Measurements from ENCODE around the gene MED12L. TPM values are rescaled to one million over a fixed set of nuclear protein-coding genes. Genes with fewer than 3 reads are reported as not detected.

Gene MED12L
- total and polyA plus RNA-seq, 4 donors: 11.9 to 23.8 (median 12.6) TPM

DNA sequence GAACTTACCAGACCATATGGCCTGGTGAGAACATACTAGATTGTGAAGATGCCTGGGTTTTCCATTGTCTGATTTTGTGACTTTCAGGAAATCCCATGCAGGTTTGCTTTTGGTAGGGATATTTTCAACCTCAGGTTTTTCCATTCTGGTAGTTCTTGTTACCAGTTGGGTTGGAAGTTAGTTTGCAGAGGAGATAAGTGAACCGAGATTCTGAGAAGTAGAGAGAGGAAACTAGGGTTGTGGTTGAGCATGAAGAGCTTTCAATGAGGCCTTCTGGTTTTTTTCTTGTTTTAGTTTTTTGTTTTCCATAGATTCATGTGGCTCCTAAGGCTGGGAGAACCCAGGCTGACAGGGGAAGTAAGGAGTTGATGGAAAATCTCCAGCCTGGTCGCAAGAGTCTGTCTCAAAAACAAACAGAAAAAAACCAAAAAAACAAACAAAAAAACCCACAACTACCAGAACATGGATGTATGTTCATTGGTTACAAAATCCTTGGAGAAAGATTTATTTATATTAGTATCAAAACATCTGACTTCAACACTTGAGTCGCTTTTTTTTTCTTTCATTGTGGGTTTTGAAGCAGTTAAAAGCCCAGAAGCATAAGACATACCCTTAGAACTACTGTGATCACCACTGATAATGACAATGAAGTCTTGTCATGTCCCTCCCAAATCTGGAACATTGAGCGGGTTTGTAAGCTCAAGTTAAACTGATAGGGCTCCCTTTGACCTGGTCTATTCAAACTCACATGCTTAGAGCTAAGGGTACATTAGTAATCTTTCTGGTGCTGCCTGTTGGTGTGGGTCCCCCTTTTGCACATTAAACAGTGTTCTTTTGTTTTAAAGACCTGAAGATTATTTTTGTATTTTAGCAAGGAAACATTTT is 114.3 kb downstream of the MED12L start:
- DNase-seq (ENCODE audit: low read depth in 4 of 6, low spot score in 6 of 6): no peak
- whole genome bisulfite sequencing (ENCODE audit: insufficient coverage): 79% methylated on average over 2 of the region's 4 CpGs
- Histone ChIP-seq H3K4me1 (ENCODE audit: control insufficient read depth, insufficient read depth, low read length) (no peaks in the 10 kb centered on the region), H3K27ac (ENCODE audit: low read depth, low read length) (no peak overlapping the region), H3K4me3 (ENCODE audit: low read depth, low read length) (no peak overlapping the region), H3K9me3 (ENCODE audit: control insufficient read depth, insufficient read depth, low read length) (no peaks in the 10 kb centered on the region), H3K27me3 (ENCODE audit: control insufficient read depth, insufficient read depth, low read length) (no peaks in the 10 kb centered on the region), H3K36me3 (ENCODE audit: control insufficient read depth, insufficient read depth, low read length) (peaks cover 2% of the 10 kb centered on the region)

DNA sequence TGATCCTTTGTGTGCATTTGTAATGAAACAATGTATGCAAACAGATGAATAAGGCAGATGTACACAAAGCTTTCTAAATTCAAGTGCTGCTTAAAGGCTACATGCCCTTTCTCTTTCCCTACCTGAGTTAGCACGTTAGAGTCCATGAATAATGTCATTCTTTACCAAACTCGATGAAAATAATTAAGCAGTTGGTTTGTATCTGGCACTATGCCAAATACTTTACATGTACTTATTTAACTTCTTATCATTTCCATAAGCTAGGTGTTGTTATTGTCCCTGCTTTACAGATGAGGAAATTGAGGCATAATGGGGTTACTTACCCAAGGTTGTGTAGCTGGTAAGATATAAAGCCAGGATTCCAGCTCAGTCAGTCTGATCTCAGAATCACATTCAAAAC is 115.1 kb downstream of the MED12L start:
- H3K9me3 ChIP-seq (ENCODE audit: control insufficient read depth, insufficient read depth, low read length): no peaks in the 10 kb centered on the region
- DNase-seq (ENCODE audit: low read depth in 4 of 6, low spot score in 6 of 6): no peak
- H3K4me3 ChIP-seq (ENCODE audit: low read depth, low read length): no peak overlapping the region
- H3K27me3 ChIP-seq (ENCODE audit: control insufficient read depth, insufficient read depth, low read length): no peaks in the 10 kb centered on the region
- H3K4me1 ChIP-seq (ENCODE audit: control insufficient read depth, insufficient read depth, low read length): no peaks in the 10 kb centered on the region
- H3K27ac ChIP-seq (ENCODE audit: low read depth, low read length): no peak overlapping the region
- H3K36me3 ChIP-seq (ENCODE audit: control insufficient read depth, insufficient read depth, low read length): no peaks in the 10 kb centered on the region
- WGBS (ENCODE audit: insufficient coverage): no CpG with 5 or more reads among the region's 2 CpGs

DNA sequence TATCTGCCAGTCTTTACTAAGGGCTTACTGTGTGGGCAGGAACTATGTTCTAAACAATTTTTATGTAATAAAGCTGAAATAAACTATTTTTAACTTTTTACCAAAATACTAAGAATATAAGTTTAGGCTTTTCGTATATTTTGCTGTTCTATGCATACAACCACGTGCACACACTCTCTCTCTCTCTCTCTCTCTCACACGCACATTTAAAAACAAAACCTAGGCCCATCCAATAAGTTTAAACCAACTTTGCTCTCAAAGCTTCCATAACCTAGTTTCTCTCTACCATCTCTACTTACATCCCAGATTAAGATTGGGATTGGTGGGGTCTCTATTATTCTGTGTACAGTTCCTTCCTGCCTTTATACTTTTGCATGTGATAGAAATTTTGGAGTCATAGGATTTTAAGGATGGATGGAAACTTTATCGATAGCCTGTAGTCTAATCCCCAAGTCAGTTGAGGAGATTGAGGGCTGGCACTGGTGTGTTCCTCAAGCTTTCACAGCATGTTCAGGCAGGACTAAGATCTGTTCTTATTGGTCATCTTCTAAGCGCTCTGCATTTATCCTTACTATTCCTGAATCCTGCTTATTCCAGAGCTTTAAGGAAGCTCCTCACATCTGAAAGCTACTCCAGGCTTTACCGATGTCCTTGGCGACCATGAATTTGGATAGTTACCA is 115.7 kb downstream of the MED12L start:
- no peaks in the 10 kb centered on the region for H3K4me1 ChIP-seq (ENCODE audit: control insufficient read depth, insufficient read depth, low read length)
- no peaks in the 10 kb centered on the region for H3K27me3 ChIP-seq (ENCODE audit: control insufficient read depth, insufficient read depth, low read length)
- no peak overlapping the region for H3K27ac ChIP-seq (ENCODE audit: low read depth, low read length)
- H3K9me3 ChIP-seq (ENCODE audit: control insufficient read depth, insufficient read depth, low read length): no peaks in the 10 kb centered on the region
- no peak overlapping the region for H3K4me3 ChIP-seq (ENCODE audit: low read depth, low read length)
- DNase-seq (ENCODE audit: low read depth in 4 of 6, low spot score in 6 of 6): no peak
- WGBS (ENCODE audit: insufficient coverage): 100% methylated on average over 2 of the region's 7 CpGs
- H3K36me3 ChIP-seq (ENCODE audit: control insufficient read depth, insufficient read depth, low read length): no peaks in the 10 kb centered on the region

DNA sequence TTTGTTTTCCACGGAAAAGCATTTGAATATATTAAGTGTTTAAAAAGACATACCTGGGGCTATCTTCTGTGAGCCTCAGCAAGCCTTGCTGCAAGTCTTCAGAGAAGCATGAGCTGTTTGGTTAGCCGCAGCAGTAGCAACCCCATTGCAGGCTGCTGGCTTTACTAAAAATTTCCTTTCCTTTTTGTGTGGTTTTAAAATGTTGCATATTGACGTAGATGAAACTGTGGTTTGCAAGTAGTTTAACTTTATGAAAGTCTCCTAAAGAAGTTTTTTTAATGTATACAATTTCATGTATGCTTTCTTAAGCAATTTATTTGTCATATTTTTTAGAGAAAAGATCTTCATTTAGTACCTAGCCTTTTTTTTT is 117.6 kb downstream of the MED12L start, which contains the start of gene GPR171:
Gene GPR171, minus strand, starts transcription at position 166 of the 370 bp plus-strand sequence. CDS start 3,830 bp downstream, outside the sequence.
- no peak within 1 kb of the TSS for H3K27ac ChIP-seq (ENCODE audit: low read depth, low read length)
- DNase-seq (ENCODE audit: low read depth in 4 of 6, low spot score in 6 of 6): no peak
- H3K27me3 ChIP-seq (ENCODE audit: control insufficient read depth, insufficient read depth, low read length): no peaks in the 10 kb centered on the region
- H3K36me3 ChIP-seq (ENCODE audit: control insufficient read depth, insufficient read depth, low read length): no peaks in the 10 kb centered on the region
- H3K9me3 ChIP-seq (ENCODE audit: control insufficient read depth, insufficient read depth, low read length): no peaks in the 10 kb centered on the region
- no peak within 1 kb of the TSS for H3K4me3 ChIP-seq (ENCODE audit: low read depth, low read length)
- H3K4me1 ChIP-seq (ENCODE audit: control insufficient read depth, insufficient read depth, low read length): no peaks in the 10 kb centered on the region
- no CpG with 5 or more reads among the region's 3 CpGs for WGBS (ENCODE audit: insufficient coverage)

DNA sequence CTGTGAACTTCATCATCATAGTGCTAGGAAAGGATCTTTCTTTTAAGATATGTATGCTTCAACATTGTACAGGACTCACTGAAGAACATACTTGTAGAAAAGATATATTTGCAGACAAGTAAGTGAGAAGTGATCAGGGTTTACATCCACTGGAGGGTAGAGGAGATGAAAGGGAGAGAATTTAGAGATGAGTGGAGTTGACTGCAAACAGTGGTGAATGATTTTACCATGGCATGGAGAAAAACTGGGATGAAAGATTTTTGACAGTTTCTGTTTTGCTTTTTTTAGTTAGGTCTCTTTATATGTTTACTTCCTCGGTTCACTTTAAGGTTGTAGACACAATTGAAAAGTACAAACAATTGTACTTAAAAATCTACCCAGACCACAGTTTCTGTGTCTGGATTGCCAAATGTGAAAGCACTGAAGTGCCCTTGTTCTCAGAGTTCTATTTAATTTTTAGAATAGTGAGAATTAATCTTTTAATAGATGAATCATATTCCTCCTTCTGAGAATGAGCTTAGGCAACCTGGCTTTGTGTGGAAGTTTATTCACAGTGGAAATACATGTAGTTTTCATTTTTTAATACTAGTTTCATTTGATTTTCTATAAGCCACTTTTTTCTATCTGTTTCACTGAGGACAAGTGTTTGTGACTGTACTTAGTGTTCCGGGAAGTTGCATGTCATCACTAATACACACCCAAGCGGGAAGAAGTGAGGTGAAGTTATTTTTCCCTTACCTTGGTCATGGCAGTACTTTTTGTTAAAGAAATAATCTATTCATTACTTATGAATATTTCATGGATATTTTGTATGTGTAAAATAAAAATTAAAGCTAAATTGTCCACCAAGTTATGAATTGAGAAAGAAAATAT is 119.3 kb downstream of the MED12L start:
- no peaks in the 10 kb centered on the region for H3K36me3 ChIP-seq (ENCODE audit: control insufficient read depth, insufficient read depth, low read length)
- DNase-seq (ENCODE audit: low read depth in 4 of 6, low spot score in 6 of 6): no peak
- H3K27me3 ChIP-seq (ENCODE audit: control insufficient read depth, insufficient read depth, low read length): no peaks in the 10 kb centered on the region
- H3K27ac ChIP-seq (ENCODE audit: low read depth, low read length): no peak overlapping the region
- no CpG with 5 or more reads among the region's 3 CpGs for WGBS (ENCODE audit: insufficient coverage)
- no peaks in the 10 kb centered on the region for H3K4me1 ChIP-seq (ENCODE audit: control insufficient read depth, insufficient read depth, low read length)
- no peaks in the 10 kb centered on the region for H3K9me3 ChIP-seq (ENCODE audit: control insufficient read depth, insufficient read depth, low read length)
- no peak overlapping the region for H3K4me3 ChIP-seq (ENCODE audit: low read depth, low read length)

DNA sequence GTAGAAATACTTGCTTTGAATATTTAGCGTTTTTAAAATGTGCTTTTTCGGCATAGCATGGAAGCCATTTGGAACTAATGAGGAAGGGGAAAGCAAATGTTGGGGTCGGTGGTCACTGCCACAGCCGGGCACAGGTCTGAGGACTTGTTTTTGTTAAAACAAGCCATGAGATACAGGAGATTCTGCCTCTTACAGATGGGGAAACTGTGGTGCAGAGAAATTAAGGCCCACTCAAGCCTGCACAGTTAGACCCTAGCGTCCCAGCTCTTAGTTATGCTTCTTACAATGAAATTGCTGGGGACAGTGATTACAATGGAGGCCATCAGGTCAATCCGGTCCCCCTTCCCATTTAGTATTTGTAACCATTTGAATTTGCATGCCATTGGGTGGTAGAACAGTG is 120.0 kb downstream of the MED12L start:
- H3K27ac ChIP-seq (ENCODE audit: low read depth, low read length): no peak overlapping the region
- H3K4me3 ChIP-seq (ENCODE audit: low read depth, low read length): no peak overlapping the region
- H3K9me3 ChIP-seq (ENCODE audit: control insufficient read depth, insufficient read depth, low read length): no peaks in the 10 kb centered on the region
- H3K36me3 ChIP-seq (ENCODE audit: control insufficient read depth, insufficient read depth, low read length): no peaks in the 10 kb centered on the region
- no peak for DNase-seq (ENCODE audit: low read depth in 4 of 6, low spot score in 6 of 6)
- no peaks in the 10 kb centered on the region for H3K4me1 ChIP-seq (ENCODE audit: control insufficient read depth, insufficient read depth, low read length)
- H3K27me3 ChIP-seq (ENCODE audit: control insufficient read depth, insufficient read depth, low read length): no peaks in the 10 kb centered on the region
- WGBS (ENCODE audit: insufficient coverage): 91% methylated on average over 3 of the region's 6 CpGs

DNA sequence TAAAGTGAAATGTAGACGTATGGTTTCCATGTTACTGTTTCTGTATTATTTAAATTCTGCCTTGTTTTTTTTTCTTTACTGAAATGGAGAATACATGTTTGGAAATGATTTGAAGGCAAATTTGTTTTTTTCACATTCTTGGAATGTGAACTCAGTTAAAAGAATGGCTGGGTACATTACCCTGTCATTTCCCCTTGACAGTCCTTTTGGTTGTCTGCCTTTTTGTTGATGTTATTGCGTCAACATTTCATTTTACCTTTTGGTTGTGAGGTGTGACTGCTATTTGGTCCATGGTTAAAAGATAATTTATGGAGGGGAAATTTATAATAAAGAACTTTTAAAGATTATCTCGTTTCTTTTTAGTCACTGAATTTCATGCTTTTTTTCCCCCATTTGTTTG is 120.7 kb downstream of the MED12L start:
- no peaks in the 10 kb centered on the region for H3K4me1 ChIP-seq (ENCODE audit: control insufficient read depth, insufficient read depth, low read length)
- no CpG with 5 or more reads among the region's 3 CpGs for WGBS (ENCODE audit: insufficient coverage)
- H3K27ac ChIP-seq (ENCODE audit: low read depth, low read length): no peak overlapping the region
- no peak for DNase-seq (ENCODE audit: low read depth in 4 of 6, low spot score in 6 of 6)
- no peaks in the 10 kb centered on the region for H3K9me3 ChIP-seq (ENCODE audit: control insufficient read depth, insufficient read depth, low read length)
- H3K36me3 ChIP-seq (ENCODE audit: control insufficient read depth, insufficient read depth, low read length): no peaks in the 10 kb centered on the region
- H3K27me3 ChIP-seq (ENCODE audit: control insufficient read depth, insufficient read depth, low read length): no peaks in the 10 kb centered on the region
- H3K4me3 ChIP-seq (ENCODE audit: low read depth, low read length): no peak overlapping the region

DNA sequence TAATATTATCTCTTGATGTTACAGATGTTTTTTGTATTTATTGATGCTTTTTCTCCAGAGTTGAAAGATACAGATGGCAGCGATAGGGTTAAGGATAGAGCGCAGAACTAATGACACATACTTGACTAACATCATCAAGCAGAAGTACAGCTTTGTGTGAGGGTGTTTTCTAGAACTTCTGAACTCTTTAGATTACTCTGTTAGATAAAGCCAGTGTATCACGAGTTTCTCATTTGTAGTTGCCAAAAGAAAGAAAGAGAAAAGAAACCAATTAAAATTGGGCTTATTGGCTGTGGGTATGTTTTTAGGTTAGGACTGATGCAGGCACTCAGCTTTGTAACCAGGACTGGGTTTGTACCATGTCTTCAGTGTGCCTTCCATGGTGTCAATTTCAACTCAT is 124.2 kb downstream of the MED12L start:
- DNase-seq (ENCODE audit: low read depth in 4 of 6, low spot score in 6 of 6): no peak
- Histone ChIP-seq H3K27ac (ENCODE audit: low read depth, low read length) (no peak overlapping the region), H3K4me1 (ENCODE audit: control insufficient read depth, insufficient read depth, low read length) (no peaks in the 10 kb centered on the region), H3K27me3 (ENCODE audit: control insufficient read depth, insufficient read depth, low read length) (no peaks in the 10 kb centered on the region), H3K4me3 (ENCODE audit: low read depth, low read length) (no peak overlapping the region), H3K9me3 (ENCODE audit: control insufficient read depth, insufficient read depth, low read length) (no peaks in the 10 kb centered on the region), H3K36me3 (ENCODE audit: control insufficient read depth, insufficient read depth, low read length) (no peaks in the 10 kb centered on the region)
- no CpG with 5 or more reads among the region's 3 CpGs for WGBS (ENCODE audit: insufficient coverage)

DNA sequence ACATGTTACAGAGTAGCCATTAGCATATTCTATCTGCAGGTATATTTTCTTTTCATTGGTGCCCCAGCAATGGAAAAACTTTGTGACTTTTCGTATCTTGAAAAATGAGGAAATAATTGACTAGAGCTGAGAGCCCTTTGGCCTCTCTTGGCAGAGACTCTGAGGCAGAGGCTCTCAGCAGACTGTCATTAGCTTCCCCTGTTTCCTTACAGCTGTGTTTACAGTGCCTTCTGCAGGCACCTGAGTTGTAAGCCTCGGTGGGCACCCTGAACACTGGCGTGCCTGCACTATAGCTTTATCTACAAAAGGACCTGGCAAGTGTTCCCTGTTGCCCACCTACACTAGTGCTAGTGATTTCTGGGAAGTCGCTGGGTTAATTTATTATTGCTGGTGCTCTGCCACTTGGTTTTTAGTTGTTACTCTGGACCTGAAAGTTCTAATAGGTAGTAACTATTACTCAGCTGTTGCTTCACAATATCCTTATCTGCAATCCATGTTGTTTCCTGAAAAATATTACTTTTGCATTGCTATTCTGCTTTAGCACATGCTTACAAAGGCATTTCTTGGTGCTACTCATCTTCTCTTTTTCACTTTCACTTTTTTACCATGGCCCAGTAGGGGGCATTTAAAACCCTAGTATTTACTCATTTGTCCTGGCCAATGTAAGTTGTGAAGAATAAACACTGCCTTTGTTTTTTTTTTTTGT is 125.4 kb downstream of the MED12L start:
- DNase-seq (ENCODE audit: low read depth in 4 of 6, low spot score in 6 of 6): no peak
- no peak overlapping the region for H3K27ac ChIP-seq (ENCODE audit: low read depth, low read length)
- H3K9me3 ChIP-seq (ENCODE audit: control insufficient read depth, insufficient read depth, low read length): no peaks in the 10 kb centered on the region
- WGBS (ENCODE audit: insufficient coverage): 49% methylated on average over 3 of the region's 4 CpGs
- no peak overlapping the region for H3K4me3 ChIP-seq (ENCODE audit: low read depth, low read length)
- no peaks in the 10 kb centered on the region for H3K36me3 ChIP-seq (ENCODE audit: control insufficient read depth, insufficient read depth, low read length)
- no peaks in the 10 kb centered on the region for H3K27me3 ChIP-seq (ENCODE audit: control insufficient read depth, insufficient read depth, low read length)
- H3K4me1 ChIP-seq (ENCODE audit: control insufficient read depth, insufficient read depth, low read length): no peaks in the 10 kb centered on the region
